ENCODE measurements around the gene PLA2G2E.

DNA sequence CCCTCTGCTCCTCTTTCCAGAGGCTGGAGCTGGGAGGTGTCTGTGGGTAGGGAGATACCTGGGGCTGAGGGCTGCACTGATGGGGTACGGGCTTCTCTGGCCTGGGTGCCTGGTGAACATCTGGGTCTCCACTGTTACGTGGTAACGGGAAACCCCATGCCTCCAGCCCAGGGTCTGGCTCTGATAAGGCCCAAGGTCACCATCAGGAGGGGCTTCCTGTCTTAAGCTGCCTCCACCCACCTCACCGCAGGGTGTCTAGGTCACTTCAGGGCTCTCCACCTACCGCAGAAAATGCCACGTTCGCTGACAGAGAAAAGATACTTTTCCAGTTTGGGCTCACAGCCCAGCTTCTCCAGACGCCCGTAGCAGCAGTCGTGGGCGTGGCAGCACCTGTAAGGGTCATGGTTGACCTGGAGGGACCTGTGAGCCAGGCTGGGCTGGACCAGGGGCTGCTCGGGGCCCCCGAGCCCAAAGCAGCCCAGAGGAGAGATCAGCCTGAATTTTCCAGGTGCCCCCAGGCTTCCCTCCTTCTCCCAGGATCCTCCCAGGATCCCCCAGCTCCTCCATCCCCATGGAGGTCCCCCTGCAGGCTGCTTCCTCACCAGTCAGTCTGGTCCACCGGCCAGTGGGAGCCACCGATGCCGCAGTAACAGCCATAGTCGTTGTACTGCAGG, 1.3 kb downstream of the PLA2G2E start:
- TF ChIP-seq, protein P1, sequence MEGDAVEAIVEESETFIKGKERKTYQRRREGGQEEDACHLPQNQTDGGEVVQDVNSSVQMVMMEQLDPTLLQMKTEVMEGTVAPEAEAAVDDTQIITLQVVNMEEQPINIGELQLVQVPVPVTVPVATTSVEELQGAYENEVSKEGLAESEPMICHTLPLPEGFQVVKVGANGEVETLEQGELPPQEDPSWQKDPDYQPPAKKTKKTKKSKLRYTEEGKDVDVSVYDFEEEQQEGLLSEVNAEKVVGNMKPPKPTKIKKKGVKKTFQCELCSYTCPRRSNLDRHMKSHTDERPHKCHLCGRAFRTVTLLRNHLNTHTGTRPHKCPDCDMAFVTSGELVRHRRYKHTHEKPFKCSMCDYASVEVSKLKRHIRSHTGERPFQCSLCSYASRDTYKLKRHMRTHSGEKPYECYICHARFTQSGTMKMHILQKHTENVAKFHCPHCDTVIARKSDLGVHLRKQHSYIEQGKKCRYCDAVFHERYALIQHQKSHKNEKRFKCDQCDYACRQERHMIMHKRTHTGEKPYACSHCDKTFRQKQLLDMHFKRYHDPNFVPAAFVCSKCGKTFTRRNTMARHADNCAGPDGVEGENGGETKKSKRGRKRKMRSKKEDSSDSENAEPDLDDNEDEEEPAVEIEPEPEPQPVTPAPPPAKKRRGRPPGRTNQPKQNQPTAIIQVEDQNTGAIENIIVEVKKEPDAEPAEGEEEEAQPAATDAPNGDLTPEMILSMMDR (IDR thresholded peaks at IDR 0.05): no peak
- no peak for TF ChIP-seq POLR2A (IDR thresholded peaks at IDR 0.05)

All from lower leg skin (tissue), 3 donors.